Right kidney (tissue), 1 donor: Measurements from ENCODE around the gene INSIG1.

Experiments used
- DNase-seq: peaks from one replicate; pipeline ENCODE4 v3.0.0-alpha.2; 2016

Gene INSIG1

GRCh38 chr7:155300641-155301452, 3.2 kb downstream of the INSIG1 start:
- DNase-seq: no peak

DNA sequence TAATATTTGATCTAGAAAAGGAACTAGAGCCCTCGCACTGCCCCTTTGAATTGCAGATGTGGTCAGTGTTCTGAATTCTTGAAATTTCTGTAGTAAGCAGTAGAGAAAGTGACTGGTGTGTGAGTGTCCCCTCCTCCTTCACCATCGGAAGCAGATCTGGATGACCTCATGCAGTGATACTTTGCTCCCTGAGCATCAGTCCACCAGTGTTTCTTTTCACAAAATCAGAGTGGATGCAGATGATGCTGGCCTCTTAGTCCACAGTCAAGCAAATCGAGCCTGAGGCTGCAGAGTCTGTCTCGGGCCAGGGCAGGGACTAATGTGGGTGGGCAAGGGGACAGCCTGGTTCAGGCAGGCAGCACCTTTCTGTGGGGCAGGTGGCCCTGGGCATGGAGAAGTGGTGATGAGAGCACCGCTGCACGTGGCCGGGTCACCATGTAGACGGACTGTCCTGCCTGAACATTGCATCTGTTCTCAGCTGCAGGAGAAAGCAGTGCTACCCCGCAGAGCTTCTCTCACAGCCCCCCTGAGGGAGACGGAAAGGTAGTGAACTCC, 5.4 kb downstream of the INSIG1 start:
- no peak for DNase-seq

DNA sequence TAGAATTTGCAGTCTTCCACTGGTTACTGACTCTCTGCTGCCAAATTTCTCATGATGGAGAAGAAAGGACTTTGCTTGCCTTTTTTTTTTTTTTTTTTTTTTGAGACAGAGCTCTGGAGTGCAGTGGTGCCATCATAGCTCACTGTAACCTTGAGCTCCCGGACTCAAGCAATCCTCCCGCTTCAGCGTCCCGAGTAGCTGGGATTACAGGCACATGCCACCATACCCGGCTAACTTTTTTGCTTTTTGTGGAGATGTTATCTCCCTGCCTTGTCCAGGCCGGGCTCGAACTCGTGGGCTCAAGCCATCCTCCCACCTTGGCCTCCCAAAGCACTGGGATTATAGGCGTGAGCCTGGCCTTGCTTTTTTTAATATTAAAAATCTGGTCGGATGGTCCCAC, 6.2 kb downstream of the INSIG1 start:
- no peak for DNase-seq

- no peak for DNase-seq
These were observed 7.7 kb downstream of the INSIG1 start for GRCh38 chr7:155305231-155305904.

GRCh38 chr7:155306673-155307470, 9.2 kb downstream of the INSIG1 start:
- DNase-seq: no peak

GRCh38 chr7:155308330-155309020, 10.8 kb downstream of the INSIG1 start:
- DNase-seq: no peak

DNA sequence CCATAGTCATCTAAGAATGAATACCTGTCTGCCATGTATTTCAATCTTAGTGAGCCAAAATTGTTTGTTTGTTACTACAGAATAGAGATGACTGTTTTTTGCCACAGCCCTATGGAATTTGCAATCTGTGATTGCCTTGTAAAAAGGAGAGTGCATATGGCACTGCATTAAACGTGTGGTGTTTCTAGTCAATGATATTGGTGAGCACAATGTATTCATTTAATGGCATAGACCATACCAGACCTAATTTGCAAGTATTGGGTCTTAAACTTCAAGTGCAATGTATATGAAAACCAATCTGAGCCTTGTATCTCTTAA, 11.3 kb downstream of the INSIG1 start:
- no peak for DNase-seq

- DNase-seq: no peak
These were observed 12.9 kb downstream of the INSIG1 start for GRCh38 chr7:155310425-155311114.

- no peak for DNase-seq
These were observed 14.3 kb downstream of the INSIG1 start for GRCh38 chr7:155311826-155312537.

DNA sequence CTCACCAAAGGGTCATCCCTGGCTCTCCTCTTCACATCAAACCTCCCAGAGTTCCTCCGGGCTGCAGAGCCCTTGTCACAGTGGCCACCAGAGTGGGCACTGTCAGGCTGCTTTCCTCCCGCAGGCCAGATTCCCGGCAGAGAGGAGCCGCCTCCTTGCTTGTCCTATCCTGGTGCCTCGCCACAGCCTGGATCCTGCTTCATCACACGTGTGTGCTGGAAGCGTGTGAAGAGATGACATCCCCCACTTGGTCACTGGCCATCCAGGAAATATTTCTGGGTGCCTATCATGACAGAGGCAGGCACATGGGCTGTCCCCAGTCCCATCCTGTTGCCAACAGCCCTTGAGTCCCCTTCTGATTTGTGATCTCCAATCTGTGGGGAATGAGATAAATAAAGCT, 15.0 kb downstream of the INSIG1 start:
- DNase-seq: no peak

GRCh38 chr7:155313096-155313495, 15.4 kb downstream of the INSIG1 start:
- no peak for DNase-seq

DNA sequence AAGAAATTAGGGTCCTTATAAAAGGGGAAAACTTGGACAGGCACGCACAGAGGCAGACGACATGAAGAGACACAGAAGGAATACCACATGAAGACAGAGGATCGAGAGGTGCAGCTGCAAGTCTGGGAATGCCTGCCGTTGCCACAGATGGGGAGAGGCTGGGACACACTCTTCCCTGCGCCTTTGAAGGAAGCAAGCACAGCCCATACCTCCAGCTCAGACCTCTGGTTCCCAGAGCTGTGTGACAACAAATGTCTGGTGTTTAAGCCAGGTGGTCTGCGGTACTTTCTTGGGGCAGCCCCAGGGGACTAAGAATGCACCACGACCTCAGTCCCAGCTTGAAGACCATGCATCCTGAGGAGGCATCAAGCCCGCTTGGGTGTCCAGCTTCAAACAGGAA, 18.3 kb downstream of the INSIG1 start:
- no peak for DNase-seq

GRCh38 chr7:155316427-155317113, 18.9 kb downstream of the INSIG1 start:
- no peak for DNase-seq

- no peak for DNase-seq
These were observed 19.4 kb downstream of the INSIG1 start for GRCh38 chr7:155317114-155317434.

- DNase-seq: no peak
These were observed 20.6 kb downstream of the INSIG1 start for GRCh38 chr7:155318245-155318644.

- no peak for DNase-seq
These were observed 24.9 kb downstream of the INSIG1 start for GRCh38 chr7:155322530-155322929.

- no peak for DNase-seq
These were observed 25.4 kb downstream of the INSIG1 start for GRCh38 chr7:155323001-155323638.

- no peak for DNase-seq
These were observed 26.6 kb downstream of the INSIG1 start for GRCh38 chr7:155324012-155324917.

DNA sequence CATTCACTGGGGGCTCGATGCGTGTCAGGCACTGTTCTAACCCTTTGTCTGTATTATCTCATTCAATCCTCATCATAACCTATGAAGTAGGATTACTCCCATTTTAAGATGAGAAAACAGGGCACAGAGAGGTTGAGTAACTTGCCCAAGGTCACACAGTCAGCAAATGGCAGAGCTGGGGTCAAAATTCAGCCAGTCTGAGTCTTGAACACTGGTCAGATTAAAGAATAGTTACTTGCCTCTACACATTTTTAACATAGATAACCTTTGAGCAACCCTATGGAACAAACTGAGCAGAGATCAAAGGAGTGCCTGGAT, 27.2 kb downstream of the INSIG1 start:
- no peak for DNase-seq
